ENCODE results near the gene ZNF573.
"Not testable (repeated sequence)": the region's sequence is repeated elsewhere in the genome, so short reads cannot be mapped to it uniquely, and the experiment has no call there.

Gene ZNF573

GRCh38 chr19:37779127-37780005, at the start of gene ZNF573:
Gene ZNF573 (minus strand): TSS chr19:37779586. CDS start chr19:37773729, 5,857 bp downstream.
- DNase-seq (ENCODE audit: low read depth in 3 of 3) = peak; percentile 64 to 72 (median 71)

- peak in 2 of 3 experiments; percentile 5 to 39 for DNase-seq (ENCODE audit: low read depth in 3 of 3)
Observed at GRCh38 chr19:37817180-37817981, 38.0 kb upstream of the ZNF573 start.

GRCh38 chr19:37815611-37816010, 36.2 kb upstream of the ZNF573 start:
- DNase-seq (ENCODE audit: low read depth in 3 of 3) = not testable (repeated sequence)

- DNase-seq (ENCODE audit: low read depth in 3 of 3) = no peak
Observed at GRCh38 chr19:37813340-37813739, 34.0 kb upstream of the ZNF573 start.

GRCh38 chr19:37809366-37809765, 30.0 kb upstream of the ZNF573 start:
- DNase-seq (ENCODE audit: low read depth in 3 of 3) = no peak

GRCh38 chr19:37803249-37803840, 24.0 kb upstream of the ZNF573 start:
- no peak for DNase-seq (ENCODE audit: low read depth in 3 of 3)

GRCh38 chr19:37790244-37790925, 11.0 kb upstream of the ZNF573 start:
- DNase-seq (ENCODE audit: low read depth in 3 of 3) = no peak

- no peak for DNase-seq (ENCODE audit: low read depth in 3 of 3)
Observed at GRCh38 chr19:37778613-37779126, 716 bp downstream of the ZNF573 start.

- no peak for DNase-seq (ENCODE audit: low read depth in 3 of 3)
Observed at GRCh38 chr19:37770985-37771384, 8.4 kb downstream of the ZNF573 start.

GRCh38 chr19:37763488-37763887, 15.9 kb downstream of the ZNF573 start:
- DNase-seq (ENCODE audit: low read depth in 3 of 3) = no peak

GRCh38 chr19:37757683-37758082, 21.7 kb downstream of the ZNF573 start:
- DNase-seq (ENCODE audit: low read depth in 3 of 3) = not testable (repeated sequence)

GRCh38 chr19:37738371-37738770, 41.0 kb downstream of the ZNF573 start:
- DNase-seq (ENCODE audit: low read depth in 3 of 3) = no peak

- DNase-seq (ENCODE audit: low read depth in 3 of 3) = no peak
Observed at GRCh38 chr19:37725181-37725580, 54.2 kb downstream of the ZNF573 start.

- no peak for DNase-seq (ENCODE audit: low read depth in 3 of 3)
Observed at GRCh38 chr19:37719927-37720265, 59.5 kb downstream of the ZNF573 start.

- peak; percentile 62 to 84 (median 69) for DNase-seq (ENCODE audit: low read depth in 3 of 3)
Observed at GRCh38 chr19:37719111-37719926, 60.1 kb downstream of the ZNF573 start, which contains the start of gene ZNF607. Gene ZNF607 (minus strand): TSS chr19:37719761. CDS start chr19:37711618, 8,143 bp downstream.

- DNase-seq (ENCODE audit: low read depth in 3 of 3) = no peak
Observed at GRCh38 chr19:37718304-37718703, 61.1 kb downstream of the ZNF573 start.

- no peak for DNase-seq (ENCODE audit: low read depth in 3 of 3)
Observed at GRCh38 chr19:37716140-37716539, 63.2 kb downstream of the ZNF573 start.

GRCh38 chr19:37706052-37706605, 73.3 kb downstream of the ZNF573 start:
- DNase-seq (ENCODE audit: low read depth in 3 of 3) = no peak

GRCh38 chr19:37699057-37699456, 80.3 kb downstream of the ZNF573 start:
- DNase-seq (ENCODE audit: low read depth in 3 of 3) = no peak

GRCh38 chr19:37698216-37698615, 81.2 kb downstream of the ZNF573 start:
- no peak for DNase-seq (ENCODE audit: low read depth in 3 of 3)
